ENCODE results near the gene LITAFD. TPM values are rescaled to one million over a fixed set of nuclear protein-coding genes. Genes with fewer than 3 reads are reported as not detected.
"Not testable (repeated sequence)": the region's sequence is repeated elsewhere in the genome, so short reads cannot be mapped to it uniquely, and the experiment has no call there.

Gene LITAFD
- total RNA-seq, 2 donors from 2014 or later = not detected

DNA sequence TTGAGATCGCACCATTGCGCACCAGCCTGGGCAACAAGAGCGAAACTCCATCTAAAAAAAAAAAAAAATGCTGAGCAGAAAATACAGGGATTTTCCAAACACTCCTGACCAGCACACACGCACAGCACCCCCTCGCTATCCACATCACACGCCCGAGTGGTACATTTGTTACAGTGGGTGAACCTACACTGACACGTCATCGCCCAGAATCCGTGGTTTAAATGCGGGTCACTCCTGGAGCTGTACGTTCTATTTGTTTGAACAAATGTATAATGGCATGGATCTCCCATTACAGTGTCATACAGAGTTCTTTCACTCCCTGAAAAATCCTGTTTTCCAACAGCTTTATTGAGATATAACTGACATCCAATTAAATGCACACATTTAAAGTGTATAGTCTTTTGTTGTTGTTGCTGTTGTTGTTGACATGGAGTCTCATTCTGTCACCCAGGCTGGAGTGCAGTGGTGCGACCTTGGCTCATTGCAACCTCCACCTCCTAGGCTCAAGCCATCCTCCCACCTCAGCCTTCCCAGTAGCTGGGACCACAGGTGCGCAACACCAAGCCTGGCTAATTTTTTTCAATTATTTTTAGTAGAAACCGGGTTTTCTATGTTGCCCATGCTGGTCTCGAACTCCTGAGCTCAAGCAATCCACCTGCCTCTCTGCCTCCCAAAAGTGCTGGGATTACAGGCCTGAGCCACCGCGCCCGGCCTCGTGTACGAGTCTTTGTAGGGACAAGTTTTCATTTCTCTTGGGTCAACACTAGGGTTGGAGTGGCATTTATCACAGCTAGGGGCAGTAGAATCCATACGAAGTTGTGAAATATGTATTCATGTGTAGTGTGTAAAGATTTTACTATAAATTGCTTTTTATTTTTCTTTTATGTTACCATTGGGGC lies 8.9 kb upstream of the LITAFD start:
- Histone ChIP-seq H3K36me3 (ENCODE audit: control insufficient read depth, insufficient read depth, low read length) (no peaks in the 10 kb centered on the region), H3K9me3 (ENCODE audit: control insufficient read depth, low read length) (no peaks in the 10 kb centered on the region), H3K4me3 (ENCODE audit: low read length) (no peak overlapping the region), H3K27ac (ENCODE audit: low read depth, low read length) (no peak overlapping the region), H3K27me3 (ENCODE audit: control insufficient read depth, insufficient read depth, low read length, poor library complexity, severe bottlenecking) (no peaks in the 10 kb centered on the region), H3K4me1 (ENCODE audit: control insufficient read depth, insufficient read depth, low read length) (no peaks in the 10 kb centered on the region), H3K9ac (ENCODE audit: extremely low read depth, low read length, poor library complexity, severe bottlenecking) (no peak overlapping the region)
- H3K27ac Mint-ChIP-seq = no peak overlapping the region
- TF ChIP-seq, protein P1, sequence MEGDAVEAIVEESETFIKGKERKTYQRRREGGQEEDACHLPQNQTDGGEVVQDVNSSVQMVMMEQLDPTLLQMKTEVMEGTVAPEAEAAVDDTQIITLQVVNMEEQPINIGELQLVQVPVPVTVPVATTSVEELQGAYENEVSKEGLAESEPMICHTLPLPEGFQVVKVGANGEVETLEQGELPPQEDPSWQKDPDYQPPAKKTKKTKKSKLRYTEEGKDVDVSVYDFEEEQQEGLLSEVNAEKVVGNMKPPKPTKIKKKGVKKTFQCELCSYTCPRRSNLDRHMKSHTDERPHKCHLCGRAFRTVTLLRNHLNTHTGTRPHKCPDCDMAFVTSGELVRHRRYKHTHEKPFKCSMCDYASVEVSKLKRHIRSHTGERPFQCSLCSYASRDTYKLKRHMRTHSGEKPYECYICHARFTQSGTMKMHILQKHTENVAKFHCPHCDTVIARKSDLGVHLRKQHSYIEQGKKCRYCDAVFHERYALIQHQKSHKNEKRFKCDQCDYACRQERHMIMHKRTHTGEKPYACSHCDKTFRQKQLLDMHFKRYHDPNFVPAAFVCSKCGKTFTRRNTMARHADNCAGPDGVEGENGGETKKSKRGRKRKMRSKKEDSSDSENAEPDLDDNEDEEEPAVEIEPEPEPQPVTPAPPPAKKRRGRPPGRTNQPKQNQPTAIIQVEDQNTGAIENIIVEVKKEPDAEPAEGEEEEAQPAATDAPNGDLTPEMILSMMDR (conservative IDR thresholded peaks at IDR 0.05) = peak; percentile 47
- WGBS, 2 experiments (ENCODE audit: insufficient coverage in 1 of 2, insufficient read length in 1 of 2) = 90 to 91% methylated on average over 18 to 22 of the region's 22 CpGs
- H3K4me1 Mint-ChIP-seq = peaks cover 5% of the 10 kb centered on the region
- H3K9me3 Mint-ChIP-seq = no peaks in the 10 kb centered on the region
- no peak for DNase-seq
- no peak overlapping the region for H3K4me3 Mint-ChIP-seq
- H3K36me3 Mint-ChIP-seq (ENCODE audit: low read depth) = no peaks in the 10 kb centered on the region
- peaks cover 3% of the 10 kb centered on the region for H3K27me3 Mint-ChIP-seq (ENCODE audit: insufficient read depth)

DNA sequence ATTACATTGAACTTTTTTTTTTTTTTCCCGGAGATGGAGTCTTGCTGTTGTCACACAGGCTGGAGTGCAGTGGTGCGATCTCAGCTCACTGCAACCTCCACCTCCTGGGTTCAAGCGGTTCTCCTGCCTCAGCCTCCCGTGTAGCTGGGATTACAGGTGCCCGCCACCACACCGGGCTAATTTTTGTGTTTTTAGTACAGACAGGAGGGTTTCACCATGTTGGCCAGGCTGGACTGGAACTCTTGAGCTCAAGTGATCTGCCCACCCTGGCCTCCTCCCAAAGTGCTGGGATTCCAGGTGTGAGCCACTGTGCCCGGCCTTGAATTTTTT lies 8.3 kb upstream of the LITAFD start:
- WGBS, 2 experiments (ENCODE audit: insufficient coverage in 1 of 2, insufficient read length in 1 of 2) = 90 to 92% methylated on average over 7 of the region's 7 CpGs
- not testable (repeated sequence) for H3K27ac Mint-ChIP-seq; DNase-seq; H3K27me3 Mint-ChIP-seq (ENCODE audit: insufficient read depth); H3K4me1 ChIP-seq (ENCODE audit: control insufficient read depth, insufficient read depth, low read length); H3K4me3 ChIP-seq (ENCODE audit: low read length); H3K27me3 ChIP-seq (ENCODE audit: control insufficient read depth, insufficient read depth, low read length, poor library complexity, severe bottlenecking); H3K9ac ChIP-seq (ENCODE audit: extremely low read depth, low read length, poor library complexity, severe bottlenecking); H3K4me3 Mint-ChIP-seq; H3K36me3 Mint-ChIP-seq (ENCODE audit: low read depth); H3K9me3 Mint-ChIP-seq; H3K9me3 ChIP-seq (ENCODE audit: control insufficient read depth, low read length); H3K4me1 Mint-ChIP-seq; H3K27ac ChIP-seq (ENCODE audit: low read depth, low read length); H3K36me3 ChIP-seq (ENCODE audit: control insufficient read depth, insufficient read depth, low read length)

DNA sequence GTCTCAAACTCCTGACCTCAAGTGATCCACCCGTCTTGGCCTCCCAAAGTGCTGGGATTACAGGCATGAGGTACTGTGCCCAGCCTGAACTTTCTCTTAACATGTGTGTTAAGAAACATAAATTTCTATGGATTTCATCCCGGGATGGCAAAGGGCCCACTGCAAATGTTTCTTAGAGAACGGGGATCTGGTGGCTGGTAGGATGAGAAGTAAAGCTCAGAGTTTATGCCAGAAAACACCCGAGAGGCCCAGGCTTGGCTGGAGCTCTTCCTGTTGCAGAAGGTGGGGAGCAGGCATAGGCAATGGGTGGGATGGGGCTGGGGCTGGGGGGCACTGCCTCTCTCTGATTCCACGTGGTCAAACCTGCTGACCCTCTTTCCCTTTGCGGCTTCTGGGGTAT lies 7.8 kb upstream of the LITAFD start:
- no peak overlapping the region for H3K27ac Mint-ChIP-seq
- H3K36me3 Mint-ChIP-seq (ENCODE audit: low read depth) = no peaks in the 10 kb centered on the region
- no peaks in the 10 kb centered on the region for H3K9me3 ChIP-seq (ENCODE audit: control insufficient read depth, low read length)
- peaks cover 4% of the 10 kb centered on the region for H3K4me1 Mint-ChIP-seq
- H3K9ac ChIP-seq (ENCODE audit: extremely low read depth, low read length, poor library complexity, severe bottlenecking) = no peak overlapping the region
- 92 to 94% methylated on average over 4 to 6 of the region's 6 CpGs for WGBS, 2 experiments (ENCODE audit: insufficient coverage in 1 of 2, insufficient read length in 1 of 2)
- H3K9me3 Mint-ChIP-seq = no peaks in the 10 kb centered on the region
- H3K4me3 ChIP-seq (ENCODE audit: low read length) = no peak overlapping the region
- no peak for DNase-seq
- TF ChIP-seq, protein P1 (conservative IDR thresholded peaks at IDR 0.05) = no peak
- no peaks in the 10 kb centered on the region for H3K27me3 ChIP-seq (ENCODE audit: control insufficient read depth, insufficient read depth, low read length, poor library complexity, severe bottlenecking)
- no peak overlapping the region for H3K27ac ChIP-seq (ENCODE audit: low read depth, low read length)
- no peaks in the 10 kb centered on the region for H3K36me3 ChIP-seq (ENCODE audit: control insufficient read depth, insufficient read depth, low read length)
- peaks cover 3% of the 10 kb centered on the region for H3K27me3 Mint-ChIP-seq (ENCODE audit: insufficient read depth)
- H3K4me3 Mint-ChIP-seq = no peak overlapping the region
- H3K4me1 ChIP-seq (ENCODE audit: control insufficient read depth, insufficient read depth, low read length) = no peaks in the 10 kb centered on the region

DNA sequence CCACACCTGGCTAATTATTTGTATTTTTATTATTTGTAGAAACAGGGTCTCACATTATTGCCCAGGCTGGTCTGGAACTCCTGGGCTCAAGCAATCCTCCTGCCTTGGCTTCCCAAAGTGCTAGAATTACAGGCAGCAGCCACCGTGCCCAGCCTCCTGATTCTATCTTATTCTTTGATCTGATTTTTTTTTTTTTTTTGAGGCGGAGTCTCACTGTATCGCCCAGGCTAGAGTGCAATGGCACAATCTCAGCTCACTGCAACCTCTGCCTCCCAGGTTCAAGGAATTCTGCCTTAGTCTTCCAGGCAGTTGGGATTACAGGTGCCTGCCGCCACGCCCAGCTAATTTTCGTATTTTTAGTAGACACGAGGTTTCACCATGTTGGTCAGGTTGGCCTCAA lies 6.8 kb upstream of the LITAFD start:
- not testable (repeated sequence) for H3K4me1 Mint-ChIP-seq; H3K4me3 ChIP-seq (ENCODE audit: low read length); H3K4me3 Mint-ChIP-seq; H3K9me3 Mint-ChIP-seq; H3K27ac ChIP-seq (ENCODE audit: low read depth, low read length); H3K36me3 Mint-ChIP-seq (ENCODE audit: low read depth); H3K27me3 ChIP-seq (ENCODE audit: control insufficient read depth, insufficient read depth, low read length, poor library complexity, severe bottlenecking); DNase-seq; H3K27me3 Mint-ChIP-seq (ENCODE audit: insufficient read depth); H3K9ac ChIP-seq (ENCODE audit: extremely low read depth, low read length, poor library complexity, severe bottlenecking); H3K27ac Mint-ChIP-seq; H3K9me3 ChIP-seq (ENCODE audit: control insufficient read depth, low read length); H3K4me1 ChIP-seq (ENCODE audit: control insufficient read depth, insufficient read depth, low read length); H3K36me3 ChIP-seq (ENCODE audit: control insufficient read depth, insufficient read depth, low read length)
- WGBS, 2 experiments (ENCODE audit: insufficient coverage in 1 of 2, insufficient read length in 1 of 2) = 79 to 80% methylated on average over 7 of the region's 7 CpGs
